Natural killer cell (primary cell): Measurements from ENCODE around the gene SYCE3. TPM values are rescaled to one million over a fixed set of nuclear protein-coding genes. Genes with fewer than 3 reads are reported as not detected.
"Not testable (repeated sequence)": the region's sequence is repeated elsewhere in the genome, so short reads cannot be mapped to it uniquely, and the experiment has no call there.

Experiments
- ATAC-seq, 3 donors: fragments of 150-1000 bp in 2 of 3; fragments of 200-7000 bp in 1 of 3; cut with Tn5 transposase; 1 replicate in 1 of 3; 2 replicates in 2 of 3; pipeline ENCODE4 v1.10.0; 2021; ENCODE audit warnings: mild to moderate bottlenecking in 2 of 3, moderate library complexity in 2 of 3
- DNase-seq, 2 donors: peaks; one replicate each; pipeline versions ENCODE4 v3.0.0 to v3.0.0-alpha.2; 2013 to 2021; ENCODE audit warnings: mixed read lengths in 1 of 2
- H3K27ac ChIP-seq: one replicate; pipeline ENCODE4 v1.5.1; 2013; ENCODE audit warnings: mild to moderate bottlenecking, low read length
- H3K27me3 ChIP-seq: one replicate; pipeline ENCODE4 v1.6.1; 2013; ENCODE audit warnings: low read length; ENCODE audit not compliant: control insufficient read depth, insufficient read depth
- H3K36me3 ChIP-seq: one replicate; pipeline ENCODE4 v1.6.1; 2013; ENCODE audit warnings: low read length; ENCODE audit not compliant: control insufficient read depth, insufficient read depth
- H3K4me1 ChIP-seq: one replicate; pipeline ENCODE4 v1.6.1; 2013; ENCODE audit warnings: low read length; ENCODE audit not compliant: control insufficient read depth, insufficient read depth
- H3K4me3 ChIP-seq: one replicate; pipeline ENCODE4 v1.5.1; 2013; ENCODE audit warnings: low read length
- H3K9me3 ChIP-seq: one replicate; pipeline ENCODE4 v1.6.1; 2013; ENCODE audit warnings: low read length; ENCODE audit not compliant: control insufficient read depth, insufficient read depth
- H3K27ac Mint-ChIP-seq, 2 donors: one replicate each; pipeline ENCODE4 v1.8.0; 2022; ENCODE audit warnings: mild to moderate bottlenecking in 2 of 2, mixed read lengths in 2 of 2, moderate library complexity in 1 of 2
- H3K27me3 Mint-ChIP-seq, 2 donors: one replicate each; pipeline ENCODE4 v1.8.0; 2022; ENCODE audit warnings: low read depth in 2 of 2, mixed read lengths in 2 of 2
- H3K36me3 Mint-ChIP-seq: one replicate; pipeline ENCODE4 v1.8.0; 2022; ENCODE audit warnings: mixed read lengths
- H3K4me1 Mint-ChIP-seq, 2 donors: one replicate each; pipeline ENCODE4 v1.8.0; 2022; ENCODE audit warnings: mixed read lengths in 2 of 2
- H3K4me3 Mint-ChIP-seq: one replicate; pipeline ENCODE4 v1.8.0; 2022; ENCODE audit warnings: mild to moderate bottlenecking, moderate library complexity, mixed read lengths
- H3K9me3 Mint-ChIP-seq, 2 donors: one replicate each; pipeline ENCODE4 v1.8.0; 2022; ENCODE audit warnings: mixed read lengths in 2 of 2
- WGBS: methylation state at CpG from one replicate; pipeline ENCODE4 v1.1.7; 2013; ENCODE audit warnings: missing lambda C conversion rate; ENCODE audit not compliant: insufficient coverage; 5-methylcytosine and 5-hydroxymethylcytosine counted together
- intact Hi-C: fragments of 100-400 bp; cut with micrococcal nuclease; formaldehyde crosslinking; loops from one replicate; pipeline ENCODE4 v1.14.2; 2022
- total RNA-seq, 4 donors: library from RNA; stranded (reverse); fragments of 120-200 nt in 1 of 4; gene quantifications; one replicate each; pipeline versions ENCODE4 v1.2.3 to v1.2.4, GENCODE V29; 2013 to 2022
- TF ChIP-seq, protein P1 (sequence below): fragments of 200-600 bp; IDR thresholded peaks from one replicate; pipeline ENCODE4 v1.8.0; 2022; ENCODE audit warnings: antibody characterized with exemption

The SYCE3 gene
- total RNA-seq, 3 donors from 2014 or later (not counting 1 experiment from before 2014, with no cell fraction given), result not detected

DNA sequence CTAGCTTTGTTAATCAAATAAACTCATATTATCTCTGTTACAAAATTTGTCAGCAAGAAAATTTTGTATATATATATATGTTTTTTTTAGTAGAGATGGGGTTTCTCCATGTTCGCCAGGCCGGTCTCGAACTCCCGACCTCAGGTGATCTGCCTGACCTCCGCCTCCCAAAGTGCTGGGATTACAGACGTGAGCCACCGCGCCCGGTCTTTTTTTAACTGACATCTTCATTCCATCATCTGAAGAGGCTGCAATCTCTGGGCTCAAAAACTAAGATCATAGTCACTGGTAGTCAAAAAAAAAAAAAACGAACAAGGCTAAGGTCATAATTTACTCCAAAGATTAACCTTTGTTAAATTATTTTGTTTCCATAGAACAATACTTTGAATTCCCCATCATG is 22.3 kb downstream of the SYCE3 start:
- H3K4me1 ChIP-seq, result peaks cover 52% of the 10 kb centered on the region
- intact Hi-C loops, result loop anchor here (5.0 kb wide), 1 partner anchor 42 kb away; the partner anchor contains the start of gene CHKB
- no peaks in the 10 kb centered on the region for H3K36me3 ChIP-seq
- H3K4me3 ChIP-seq, result no peak overlapping the region
- peak overlapping the region; percentile 49 for H3K4me3 Mint-ChIP-seq
- no peaks in the 10 kb centered on the region for H3K9me3 Mint-ChIP-seq
- TF ChIP-seq, protein P1, sequence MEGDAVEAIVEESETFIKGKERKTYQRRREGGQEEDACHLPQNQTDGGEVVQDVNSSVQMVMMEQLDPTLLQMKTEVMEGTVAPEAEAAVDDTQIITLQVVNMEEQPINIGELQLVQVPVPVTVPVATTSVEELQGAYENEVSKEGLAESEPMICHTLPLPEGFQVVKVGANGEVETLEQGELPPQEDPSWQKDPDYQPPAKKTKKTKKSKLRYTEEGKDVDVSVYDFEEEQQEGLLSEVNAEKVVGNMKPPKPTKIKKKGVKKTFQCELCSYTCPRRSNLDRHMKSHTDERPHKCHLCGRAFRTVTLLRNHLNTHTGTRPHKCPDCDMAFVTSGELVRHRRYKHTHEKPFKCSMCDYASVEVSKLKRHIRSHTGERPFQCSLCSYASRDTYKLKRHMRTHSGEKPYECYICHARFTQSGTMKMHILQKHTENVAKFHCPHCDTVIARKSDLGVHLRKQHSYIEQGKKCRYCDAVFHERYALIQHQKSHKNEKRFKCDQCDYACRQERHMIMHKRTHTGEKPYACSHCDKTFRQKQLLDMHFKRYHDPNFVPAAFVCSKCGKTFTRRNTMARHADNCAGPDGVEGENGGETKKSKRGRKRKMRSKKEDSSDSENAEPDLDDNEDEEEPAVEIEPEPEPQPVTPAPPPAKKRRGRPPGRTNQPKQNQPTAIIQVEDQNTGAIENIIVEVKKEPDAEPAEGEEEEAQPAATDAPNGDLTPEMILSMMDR, result no peak
- H3K27ac ChIP-seq, result peak overlapping the region; percentile 92
- WGBS, result 91% methylated on average over 10 of the region's 10 CpGs
- peak overlapping the region; percentile 98 to 100 for H3K27ac Mint-ChIP-seq
- H3K9me3 ChIP-seq, result no peaks in the 10 kb centered on the region
- DNase-seq (no peak), ATAC-seq (no peak)
- no peaks in the 10 kb centered on the region for H3K27me3 Mint-ChIP-seq
- H3K36me3 Mint-ChIP-seq, result no peaks in the 10 kb centered on the region
- no peaks in the 10 kb centered on the region for H3K27me3 ChIP-seq
- H3K4me1 Mint-ChIP-seq, result peaks cover 26 to 43% of the 10 kb centered on the region in 2 donors

DNA sequence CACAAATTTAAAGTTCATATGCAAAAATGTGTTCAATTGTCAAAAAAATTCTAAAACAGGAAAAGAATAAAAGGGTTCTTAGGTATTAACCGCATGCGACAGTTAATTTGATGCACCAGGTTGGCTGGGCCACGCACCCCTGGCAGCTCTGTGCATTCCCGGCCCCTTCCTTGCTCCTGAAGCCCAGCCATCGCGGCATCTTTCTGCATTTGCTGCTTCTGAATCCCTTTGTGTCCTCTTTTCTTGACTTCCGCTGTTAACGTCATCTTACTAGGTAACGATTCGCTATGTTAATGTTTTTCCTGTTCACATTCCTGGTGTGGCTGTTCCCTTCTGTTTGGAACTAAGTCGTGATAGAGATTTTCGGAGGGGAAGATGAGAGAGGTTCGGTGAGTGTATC is 25.0 kb downstream of the SYCE3 start:
- Histone ChIP-seq H3K27ac (peak overlapping the region; percentile 92), H3K36me3 (no peaks in the 10 kb centered on the region), H3K9me3 (no peaks in the 10 kb centered on the region), H3K27me3 (no peaks in the 10 kb centered on the region), H3K4me1 (peaks cover 38% of the 10 kb centered on the region), H3K4me3 (no peak overlapping the region)
- Mint-ChIP-seq H3K36me3 (no peaks in the 10 kb centered on the region), H3K27ac (peak overlapping the region; percentile 98 to 100), H3K4me3 (no peak overlapping the region), H3K9me3 (no peaks in the 10 kb centered on the region), H3K4me1 (peaks cover 27 to 33% of the 10 kb centered on the region in 2 donors), H3K27me3 (peaks cover 0 to 5% of the 10 kb centered on the region in 2 donors)
- TF ChIP-seq, protein P1, result no peak
- DNase-seq, result no peak
- no peak for ATAC-seq
- WGBS, result 95% methylated on average over 13 of the region's 13 CpGs
- intact Hi-C loops, result no loop called here

DNA sequence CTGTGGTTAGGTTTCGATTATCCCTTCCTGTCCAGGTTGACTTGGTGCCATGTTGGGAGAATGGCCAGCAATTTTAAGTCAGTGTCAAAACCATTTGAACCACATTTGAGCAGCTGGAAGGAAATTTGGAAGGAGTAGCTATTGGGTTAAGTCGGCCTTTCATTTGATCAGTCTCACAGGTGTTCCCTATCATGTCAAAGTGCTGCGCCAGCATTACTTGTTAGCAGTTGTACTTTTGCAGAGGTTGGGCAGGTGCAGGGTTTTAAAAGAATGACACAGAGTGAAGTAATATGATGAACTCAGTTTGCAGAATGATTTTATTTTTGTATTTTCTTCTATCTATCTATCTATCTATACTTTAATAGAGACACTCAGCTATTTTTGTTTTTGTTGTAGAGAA is 26.5 kb downstream of the SYCE3 start:
- Mint-ChIP-seq H3K27ac (no peak overlapping the region), H3K27me3 (peaks cover 0 to 7% of the 10 kb centered on the region in 2 donors), H3K4me1 (peaks cover 31 to 33% of the 10 kb centered on the region in 2 donors), H3K9me3 (no peaks in the 10 kb centered on the region), H3K4me3 (no peak overlapping the region), H3K36me3 (no peaks in the 10 kb centered on the region)
- intact Hi-C loops, result no loop called here
- Histone ChIP-seq H3K4me1 (peaks cover 47% of the 10 kb centered on the region), H3K27ac (no peak overlapping the region), H3K27me3 (no peaks in the 10 kb centered on the region), H3K4me3 (no peak overlapping the region), H3K9me3 (no peaks in the 10 kb centered on the region), H3K36me3 (no peaks in the 10 kb centered on the region)
- DNase-seq (no peak), ATAC-seq (no peak)
- 93% methylated on average over 3 of the region's 3 CpGs for WGBS
- TF ChIP-seq, protein P1, result no peak

DNA sequence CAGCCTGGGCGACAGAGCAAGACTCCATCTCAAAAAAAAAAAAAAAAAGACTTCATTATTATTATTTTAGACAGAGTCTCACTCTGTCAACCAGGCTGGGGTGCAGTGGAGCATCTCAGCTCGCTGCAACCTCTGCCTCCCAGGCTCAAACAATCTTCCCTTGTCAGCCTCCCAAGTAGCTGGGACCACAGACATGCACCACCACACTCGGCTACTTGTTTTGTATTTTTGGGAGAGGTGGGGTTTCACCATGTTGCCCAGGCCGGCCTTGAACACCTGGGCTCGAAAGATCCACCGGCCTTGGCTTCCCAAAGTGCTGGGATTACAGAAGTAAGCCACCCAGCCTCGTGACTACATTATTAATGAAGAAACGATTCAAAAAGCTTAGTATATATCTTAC is 27.6 kb downstream of the SYCE3 start:
- no peaks in the 10 kb centered on the region for H3K36me3 Mint-ChIP-seq
- TF ChIP-seq, protein P1, result no peak
- peaks cover 22 to 34% of the 10 kb centered on the region in 2 donors for H3K4me1 Mint-ChIP-seq
- Histone ChIP-seq H3K36me3 (no peaks in the 10 kb centered on the region), H3K27ac (peak overlapping the region; percentile 9), H3K4me3 (no peak overlapping the region), H3K27me3 (no peaks in the 10 kb centered on the region), H3K9me3 (no peaks in the 10 kb centered on the region), H3K4me1 (peaks cover 54% of the 10 kb centered on the region)
- intact Hi-C loops, result no loop called here
- 88% methylated on average over 3 of the region's 8 CpGs for WGBS
- no peak overlapping the region for H3K4me3 Mint-ChIP-seq
- no peak for DNase-seq
- peaks cover 0 to 13% of the 10 kb centered on the region in 2 donors for H3K27me3 Mint-ChIP-seq
- ATAC-seq, result no peak
- H3K9me3 Mint-ChIP-seq, result no peaks in the 10 kb centered on the region
- H3K27ac Mint-ChIP-seq, result no peak overlapping the region

DNA sequence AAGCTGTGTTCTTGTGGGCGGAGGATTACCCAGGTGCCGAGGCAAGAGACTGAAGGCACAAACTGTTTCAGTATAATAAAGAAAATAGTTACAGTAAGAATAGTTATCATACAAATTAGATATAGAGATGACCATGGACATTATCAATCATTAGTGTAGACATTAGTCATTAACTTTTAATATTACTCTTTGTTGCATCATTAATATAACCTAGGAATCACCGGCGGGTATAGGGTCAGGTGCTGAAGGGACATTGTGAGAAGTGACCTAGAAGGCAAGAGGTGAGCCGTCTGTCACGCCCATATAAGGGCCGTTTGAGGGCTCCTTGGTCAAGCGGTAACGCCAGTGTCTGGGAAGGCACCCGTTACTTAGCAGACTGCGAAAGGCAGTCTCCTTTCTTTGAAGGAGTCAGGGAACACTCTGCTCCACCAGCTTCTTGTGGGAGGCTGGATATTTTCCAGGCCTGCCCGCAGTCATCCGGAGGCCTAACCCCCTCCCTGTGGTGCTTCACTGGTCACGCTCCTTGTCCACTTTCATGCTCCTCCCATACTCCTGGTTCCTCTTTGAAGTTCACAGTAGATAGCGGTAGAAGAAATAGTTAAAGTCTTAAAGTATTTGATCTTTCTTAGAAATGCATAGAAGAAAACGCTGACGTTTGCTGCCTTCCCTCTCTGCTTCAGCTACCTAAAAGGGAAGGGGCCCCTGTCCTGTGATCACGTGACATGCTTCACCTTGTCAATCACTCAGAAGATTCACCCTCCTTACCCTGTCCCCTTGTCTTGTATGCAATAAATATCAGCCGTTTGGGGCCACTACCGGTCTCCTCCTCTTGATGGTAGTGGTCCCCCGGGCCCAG is 28.6 kb downstream of the SYCE3 start:
- H3K27ac Mint-ChIP-seq, result peak overlapping the region; percentile 9 to 51
- H3K27me3 Mint-ChIP-seq, result peaks cover 0 to 13% of the 10 kb centered on the region in 2 donors
- H3K9me3 Mint-ChIP-seq, H3K36me3 ChIP-seq, DNase-seq, H3K9me3 ChIP-seq, H3K36me3 Mint-ChIP-seq, ATAC-seq, H3K27me3 ChIP-seq, intact Hi-C loops, H3K4me3 ChIP-seq: not testable (repeated sequence)
- Histone ChIP-seq H3K4me1 (peaks cover 52% of the 10 kb centered on the region), H3K27ac (peak overlapping the region; percentile 59)
- peaks cover 13 to 24% of the 10 kb centered on the region in 2 donors for H3K4me1 Mint-ChIP-seq
- peak overlapping the region; percentile 13 for H3K4me3 Mint-ChIP-seq
- 75% methylated on average over 20 of the region's 21 CpGs for WGBS
